ENCODE data around the gene ST6GALNAC3. TPM values are rescaled to one million over a fixed set of nuclear protein-coding genes. Genes with fewer than 3 reads are reported as not detected.

The ST6GALNAC3 gene
- total RNA-seq, 1 donor from 2014 or later, result 11.0 TPM

- no peaks in the 10 kb centered on the region for H3K27me3 Mint-ChIP-seq
- TF ChIP-seq CTCF (IDR thresholded peaks at IDR 0.05; ENCODE audit: unreplicated experiment), result no peak
- H3K27ac Mint-ChIP-seq, result no peak overlapping the region
- H3K9me3 Mint-ChIP-seq (ENCODE audit: low read depth), result peaks cover 4% of the 10 kb centered on the region
- no peak for DNase-seq (ENCODE audit: low spot score, unreplicated experiment)
- H3K4me1 Mint-ChIP-seq (ENCODE audit: low read depth), result no peaks in the 10 kb centered on the region
- no peak overlapping the region for H3K4me3 Mint-ChIP-seq (ENCODE audit: low read depth)
- peaks cover 3% of the 10 kb centered on the region for H3K36me3 Mint-ChIP-seq (ENCODE audit: insufficient read depth)
These were observed 557.6 kb downstream of the ST6GALNAC3 start for GRCh38 chr1:76632136-76632535.

GRCh38 chr1:76635784-76636183 is 561.2 kb downstream of the ST6GALNAC3 start:
- peaks cover 3% of the 10 kb centered on the region for H3K36me3 Mint-ChIP-seq (ENCODE audit: insufficient read depth)

GRCh38 chr1:76639181-76639580 is 564.6 kb downstream of the ST6GALNAC3 start:
- peaks cover 8% of the 10 kb centered on the region for H3K9me3 Mint-ChIP-seq (ENCODE audit: low read depth)
- H3K4me1 Mint-ChIP-seq (ENCODE audit: low read depth), result no peaks in the 10 kb centered on the region
- TF ChIP-seq CTCF (IDR thresholded peaks at IDR 0.05; ENCODE audit: unreplicated experiment), result no peak
- no peak overlapping the region for H3K27ac Mint-ChIP-seq
- H3K36me3 Mint-ChIP-seq (ENCODE audit: insufficient read depth), result peaks cover 3% of the 10 kb centered on the region
- H3K4me3 Mint-ChIP-seq (ENCODE audit: low read depth), result no peak overlapping the region
- no peaks in the 10 kb centered on the region for H3K27me3 Mint-ChIP-seq
- DNase-seq (ENCODE audit: low spot score, unreplicated experiment), result no peak

More at GRCh38 chr1:76635784-76636183, 561.2 kb downstream of the ST6GALNAC3 start:
- no peak for DNase-seq (ENCODE audit: low spot score, unreplicated experiment)
- no peak for TF ChIP-seq CTCF (IDR thresholded peaks at IDR 0.05; ENCODE audit: unreplicated experiment)
- Mint-ChIP-seq H3K9me3 (ENCODE audit: low read depth) (peaks cover 4% of the 10 kb centered on the region), H3K27me3 (no peaks in the 10 kb centered on the region), H3K4me3 (ENCODE audit: low read depth) (no peak overlapping the region), H3K4me1 (ENCODE audit: low read depth) (no peaks in the 10 kb centered on the region), H3K27ac (no peak overlapping the region)

GRCh38 chr1:76640092-76640491 is 565.5 kb downstream of the ST6GALNAC3 start:
- DNase-seq (ENCODE audit: low spot score, unreplicated experiment), result no peak
- no peak overlapping the region for H3K27ac Mint-ChIP-seq
- no peaks in the 10 kb centered on the region for H3K4me1 Mint-ChIP-seq (ENCODE audit: low read depth)
- H3K9me3 Mint-ChIP-seq (ENCODE audit: low read depth), result peaks cover 6% of the 10 kb centered on the region
- H3K27me3 Mint-ChIP-seq, result no peaks in the 10 kb centered on the region
- H3K36me3 Mint-ChIP-seq (ENCODE audit: insufficient read depth), result peaks cover under 1% of the 10 kb centered on the region
- TF ChIP-seq CTCF (IDR thresholded peaks at IDR 0.05; ENCODE audit: unreplicated experiment), result no peak
- no peak overlapping the region for H3K4me3 Mint-ChIP-seq (ENCODE audit: low read depth)

GRCh38 chr1:76640723-76641122 is 566.2 kb downstream of the ST6GALNAC3 start:
- Mint-ChIP-seq H3K27me3 (no peaks in the 10 kb centered on the region), H3K4me1 (ENCODE audit: low read depth) (no peaks in the 10 kb centered on the region), H3K27ac (no peak overlapping the region), H3K36me3 (ENCODE audit: insufficient read depth) (no peaks in the 10 kb centered on the region), H3K9me3 (ENCODE audit: low read depth) (peaks cover 4% of the 10 kb centered on the region), H3K4me3 (ENCODE audit: low read depth) (no peak overlapping the region)
- DNase-seq (ENCODE audit: low spot score, unreplicated experiment), result no peak
- no peak for TF ChIP-seq CTCF (IDR thresholded peaks at IDR 0.05; ENCODE audit: unreplicated experiment)
